GM21367 (cell line): ENCODE data around the gene DCP1B.
A peak's percentile ranks its signal among the peaks of the same experiment; 100 is the strongest.

ENCODE experiments used
- ATAC-seq: cut with Tn5 transposase; IDR thresholded peaks from one replicate; pipeline ENCODE4 v1.9.1; 2021; ENCODE audit not compliant: unreplicated experiment

Gene DCP1B

GRCh38 chr12:2004113-2004929, at the start of gene DCP1B:
TSS of gene DCP1B (minus strand) at chr12:2004457. CDS start at chr12:2004431, 26 bp downstream.
- ATAC-seq, result peak; percentile 95

- ATAC-seq, result no peak
These were observed 49.4 kb upstream of the DCP1B start for GRCh38 chr12:2053691-2054090.

GRCh38 chr12:2052826-2053678, 48.8 kb upstream of the DCP1B start, which contains the start of gene CACNA1C:
TSS of gene CACNA1C (plus strand) at chr12:2052987. CDS start at chr12:2053563, 576 bp downstream.
- ATAC-seq, result no peak

- no peak for ATAC-seq
These were observed 47.7 kb upstream of the DCP1B start for GRCh38 chr12:2051700-2052621.

GRCh38 chr12:2049604-2050540, 45.6 kb upstream of the DCP1B start:
- no peak for ATAC-seq

- no peak for ATAC-seq
These were observed 43.5 kb upstream of the DCP1B start for GRCh38 chr12:2047752-2048151.

GRCh38 chr12:2046957-2047356, 42.7 kb upstream of the DCP1B start:
- ATAC-seq, result no peak

GRCh38 chr12:2044165-2044564, 39.9 kb upstream of the DCP1B start:
- ATAC-seq, result no peak

- ATAC-seq, result no peak
These were observed 38.8 kb upstream of the DCP1B start for GRCh38 chr12:2043054-2043453.

- ATAC-seq, result no peak
These were observed 34.8 kb upstream of the DCP1B start for GRCh38 chr12:2039034-2039433.

GRCh38 chr12:2035431-2036055, 31.3 kb upstream of the DCP1B start:
- ATAC-seq, result no peak

GRCh38 chr12:2034633-2035430, 30.6 kb upstream of the DCP1B start:
- peak; percentile 62 for ATAC-seq

- ATAC-seq, result no peak
These were observed 28.2 kb upstream of the DCP1B start for GRCh38 chr12:2032506-2032905.

GRCh38 chr12:2029851-2030250, 25.6 kb upstream of the DCP1B start:
- ATAC-seq, result no peak

- no peak for ATAC-seq
These were observed 23.1 kb upstream of the DCP1B start for GRCh38 chr12:2027351-2027750.

GRCh38 chr12:2023365-2023764, 19.1 kb upstream of the DCP1B start:
- no peak for ATAC-seq

GRCh38 chr12:2020511-2020910, 16.3 kb upstream of the DCP1B start:
- ATAC-seq, result no peak

- no peak for ATAC-seq
These were observed 14.9 kb upstream of the DCP1B start for GRCh38 chr12:2019126-2019525.
